Measurements from ENCODE around the gene DAPK1. TPM values are rescaled to one million over a fixed set of nuclear protein-coding genes. Genes with fewer than 3 reads are reported as not detected.

DAPK1 gene
- total and polyA plus RNA-seq, 4 donors: 33.0 to 301 (median 94.1) TPM

DNA sequence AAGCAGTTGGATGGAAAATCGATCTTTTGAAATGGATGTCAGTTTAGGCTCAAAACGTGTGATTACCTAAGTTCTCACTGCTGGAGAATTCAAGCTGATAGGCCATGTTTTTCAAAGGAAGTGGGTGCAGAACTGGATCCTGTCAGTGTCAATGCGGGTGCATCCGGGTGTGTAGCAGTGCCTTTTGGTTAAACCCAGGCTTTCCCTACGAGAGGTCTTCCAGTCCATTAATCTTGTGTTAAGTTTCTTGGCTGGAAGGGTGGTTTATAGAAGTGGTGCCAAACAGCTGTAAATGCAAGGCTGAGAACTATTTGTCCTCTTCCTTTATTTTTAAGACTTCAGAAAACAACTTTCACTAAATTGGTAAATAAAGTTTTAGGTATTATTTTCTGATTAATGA lies 71.9 kb downstream of the DAPK1 start:
- WGBS, 2 donors: 11 to 22% methylated on average over 5 of the region's 5 CpGs
- H3K4me3 ChIP-seq: no peak overlapping the region
- peak overlapping the region in 1 of 2 donors; percentile 77 for H3K27ac ChIP-seq (ENCODE audit: low read depth in 1 of 2, low read length in 1 of 2)
- no peak for TF ChIP-seq CTCF (IDR thresholded peaks at IDR 0.05; ENCODE audit: control extremely low read depth, extremely low read depth)
- no peak overlapping the region for H3K9ac ChIP-seq (ENCODE audit: insufficient read depth in 1 of 2, low read length in 2 of 2)
- DNase-seq: peak; percentile 69 to 95 (median 94)
- H3K4me1 ChIP-seq (ENCODE audit: control insufficient read depth in 5 of 5, insufficient read depth in 5 of 5, low read length in 5 of 5): peaks cover 0 to 88% (median 44%) of the 10 kb centered on the region in 5 donors
- no peaks in the 10 kb centered on the region for H3K27me3 ChIP-seq (ENCODE audit: control insufficient read depth in 3 of 3, insufficient read depth in 3 of 3, low read length in 2 of 3)
- H3K36me3 ChIP-seq (ENCODE audit: control insufficient read depth in 4 of 4, insufficient read depth in 4 of 4, low read length in 4 of 4): peaks cover 0 to 8% (median 3%) of the 10 kb centered on the region in 4 donors
- ATAC-seq (ENCODE audit: insufficient read depth, low FRiP score): no peak
- H3K9me3 ChIP-seq (ENCODE audit: control insufficient read depth in 4 of 4, insufficient read depth in 3 of 4, low read length in 3 of 4): no peaks in the 10 kb centered on the region

DNA sequence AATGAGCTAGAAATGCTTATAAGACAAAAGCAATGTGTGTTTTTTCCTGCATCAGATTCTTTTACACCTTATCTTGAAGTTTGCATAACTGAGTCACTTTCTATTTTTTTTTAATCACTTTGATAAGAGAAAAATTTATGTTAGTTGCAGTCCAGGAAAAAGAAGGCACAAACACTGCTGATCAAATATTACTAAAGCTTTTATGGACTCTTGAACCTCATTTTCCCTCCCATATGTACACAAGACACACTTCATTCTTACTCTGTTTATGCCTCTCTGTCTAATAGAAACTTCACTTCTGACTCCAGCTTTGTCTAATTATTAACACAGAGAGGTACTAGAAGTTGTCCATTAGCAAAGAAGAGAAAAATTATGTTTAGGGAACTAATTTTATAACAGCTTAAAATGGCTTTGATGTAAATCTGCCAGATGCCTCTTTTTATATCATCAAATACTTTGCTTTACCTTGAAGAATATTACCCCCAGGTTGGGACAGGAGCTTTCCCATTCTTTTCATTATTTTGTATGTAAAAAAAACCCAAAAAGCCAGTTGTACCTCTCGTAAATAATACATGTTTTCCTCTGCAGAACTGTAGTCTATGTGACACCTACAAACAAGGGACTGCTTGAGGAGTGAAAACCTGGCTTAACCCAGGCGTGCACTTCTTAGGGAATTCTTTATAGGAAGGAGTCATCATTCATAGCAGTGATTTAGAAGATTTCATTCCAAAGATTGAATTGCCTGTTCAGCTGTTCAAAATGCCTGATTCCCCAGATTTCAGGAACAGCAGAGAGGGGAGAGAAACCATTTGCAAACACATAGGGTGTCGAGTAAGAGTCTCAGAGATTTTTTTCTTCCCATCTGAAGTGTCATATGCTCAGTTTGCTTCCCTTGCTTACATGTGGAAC lies 72.6 kb downstream of the DAPK1 start:
- no peak overlapping the region for H3K4me3 ChIP-seq
- no peak overlapping the region for H3K27ac ChIP-seq (ENCODE audit: low read depth in 1 of 2, low read length in 1 of 2)
- H3K9ac ChIP-seq (ENCODE audit: insufficient read depth in 1 of 2, low read length in 2 of 2): no peak overlapping the region
- peak in 2 of 3 donors; percentile 89 to 91 for DNase-seq
- peaks cover 0 to 8% (median 3%) of the 10 kb centered on the region in 4 donors for H3K36me3 ChIP-seq (ENCODE audit: control insufficient read depth in 4 of 4, insufficient read depth in 4 of 4, low read length in 4 of 4)
- H3K27me3 ChIP-seq (ENCODE audit: control insufficient read depth in 3 of 3, insufficient read depth in 3 of 3, low read length in 2 of 3): no peaks in the 10 kb centered on the region
- H3K4me1 ChIP-seq (ENCODE audit: control insufficient read depth in 5 of 5, insufficient read depth in 5 of 5, low read length in 5 of 5): peaks cover 0 to 85% (median 44%) of the 10 kb centered on the region in 5 donors
- TF ChIP-seq CTCF (IDR thresholded peaks at IDR 0.05; ENCODE audit: control extremely low read depth, extremely low read depth): no peak
- no peaks in the 10 kb centered on the region for H3K9me3 ChIP-seq (ENCODE audit: control insufficient read depth in 4 of 4, insufficient read depth in 3 of 4, low read length in 3 of 4)
- peak; percentile 58 for ATAC-seq (ENCODE audit: insufficient read depth, low FRiP score)
- WGBS, 2 donors: 56 to 80% methylated on average over 3 of the region's 3 CpGs

DNA sequence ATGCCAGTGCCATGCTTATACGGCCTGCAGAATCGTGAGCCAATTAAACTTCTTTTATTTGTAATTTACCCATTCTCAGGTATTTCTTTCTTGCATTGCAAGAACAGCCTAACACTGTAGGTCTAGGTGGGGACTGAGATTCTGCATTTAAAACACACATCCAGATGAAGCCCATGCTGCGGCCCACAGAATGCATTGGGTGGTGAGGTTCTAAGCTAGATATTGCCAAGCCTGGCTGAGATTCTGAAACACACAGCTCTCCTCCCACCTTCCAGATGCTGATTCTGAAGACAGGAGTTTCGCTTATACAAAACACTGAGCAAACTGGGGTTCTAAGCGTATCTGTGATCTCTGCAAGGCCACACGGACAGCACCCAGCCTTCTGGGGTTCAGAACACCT lies 75.1 kb downstream of the DAPK1 start:
- Histone ChIP-seq H3K9ac (ENCODE audit: insufficient read depth in 1 of 2, low read length in 2 of 2) (no peak overlapping the region), H3K36me3 (ENCODE audit: control insufficient read depth in 4 of 4, insufficient read depth in 4 of 4, low read length in 4 of 4) (peaks cover 0 to 13% (median 3%) of the 10 kb centered on the region in 4 donors), H3K9me3 (ENCODE audit: control insufficient read depth in 4 of 4, insufficient read depth in 3 of 4, low read length in 3 of 4) (peaks cover 0 to 3% (median 0%) of the 10 kb centered on the region in 4 donors), H3K4me3 (no peak overlapping the region), H3K27me3 (ENCODE audit: control insufficient read depth in 3 of 3, insufficient read depth in 3 of 3, low read length in 2 of 3) (no peaks in the 10 kb centered on the region), H3K27ac (ENCODE audit: low read depth in 1 of 2, low read length in 1 of 2) (no peak overlapping the region), H3K4me1 (ENCODE audit: control insufficient read depth in 5 of 5, insufficient read depth in 5 of 5, low read length in 5 of 5) (peaks cover 0 to 84% (median 60%) of the 10 kb centered on the region in 5 donors)
- DNase-seq (no peak), ATAC-seq (ENCODE audit: insufficient read depth, low FRiP score) (no peak)
- 93 to 98% methylated on average over 6 of the region's 6 CpGs for WGBS, 2 donors
- no peak for TF ChIP-seq CTCF (IDR thresholded peaks at IDR 0.05; ENCODE audit: control extremely low read depth, extremely low read depth)

All from lung (tissue), 12 donors.